Lower leg skin (tissue), 3 donors: ENCODE measurements around the gene SOCS1.

Experiments used
- CTCF ChIP-seq, 3 donors: fragments of 450-650 bp; IDR thresholded peaks; one replicate each; pipeline ENCODE4 v1.5.1; 2016; ENCODE audit warnings: antibody characterized with exemption in 3 of 3, mild to moderate bottlenecking in 3 of 3, moderate library complexity in 2 of 3
- POLR2A ChIP-seq, 2 donors: fragments of 450-650 bp; IDR thresholded peaks; one replicate each; pipeline ENCODE4 v1.6.1; 2016 to 2017; ENCODE audit warnings: antibody characterized with exemption in 2 of 2, mild to moderate bottlenecking in 1 of 2, moderate library complexity in 1 of 2

- TF ChIP-seq POLR2A (IDR thresholded peaks at IDR 0.05) (no peak), CTCF (IDR thresholded peaks at IDR 0.05) (no peak)
Observed at GRCh38 chr16:11238272-11239202, 17.5 kb downstream of the SOCS1 start.
